H9 (cell line): ENCODE data around the gene ACVR1B. TPM values are rescaled to one million over a fixed set of nuclear protein-coding genes. Genes with fewer than 3 reads are reported as not detected.

Source experiments
- DNase-seq: peaks from one replicate; pipeline ENCODE4 v3.0.0-alpha.2; 2017
- H2AFZ ChIP-seq: one replicate; pipeline ENCODE4 v1.6.1; 2013; ENCODE audit warnings: mild to moderate bottlenecking, low read length, control low read depth, moderate library complexity
- H2AK5ac ChIP-seq: 2 replicates; pipeline ENCODE4 v1.6.1; 2013; ENCODE audit warnings: low read length, control low read depth, mixed read lengths; ENCODE audit not compliant: insufficient read length
- H2BK120ac ChIP-seq: one replicate; pipeline ENCODE4 v1.6.1; 2013; ENCODE audit warnings: low read depth, mild to moderate bottlenecking, low read length, control low read depth, inconsistent platforms; ENCODE audit not compliant: poor library complexity, severe bottlenecking
- H2BK12ac ChIP-seq: 2 replicates; pipeline ENCODE4 v1.6.1; 2013; ENCODE audit warnings: low read length, control low read depth, mixed read lengths, low read depth; ENCODE audit not compliant: insufficient read length
- H2BK15ac ChIP-seq: 2 replicates; pipeline ENCODE4 v1.6.1; 2013; ENCODE audit warnings: low read depth, low read length, control low read depth
- H2BK20ac ChIP-seq: one replicate; pipeline ENCODE4 v1.6.1; 2013; ENCODE audit warnings: low read depth, mild to moderate bottlenecking, low read length, control low read depth, inconsistent platforms; ENCODE audit not compliant: poor library complexity, severe bottlenecking
- H2BK5ac ChIP-seq: 2 replicates; pipeline ENCODE4 v1.6.1; 2013; ENCODE audit warnings: low read length, control low read depth, mixed read lengths; ENCODE audit not compliant: insufficient read length
- H3K14ac ChIP-seq: 2 replicates; pipeline ENCODE4 v1.6.1; 2013; ENCODE audit warnings: low read length, control low read depth; ENCODE audit not compliant: insufficient read depth
- H3K18ac ChIP-seq: 2 replicates; pipeline ENCODE4 v1.6.1; 2013; ENCODE audit warnings: low read depth, mild to moderate bottlenecking, mixed read lengths, low read length, control low read depth; ENCODE audit not compliant: insufficient read length
- H3K23ac ChIP-seq: 2 replicates; pipeline ENCODE4 v1.6.1; 2013; ENCODE audit warnings: low read length, control low read depth, mixed read lengths, low read depth; ENCODE audit not compliant: insufficient read length
- H3K23me2 ChIP-seq: 2 replicates; pipeline ENCODE4 v1.6.1; 2013; ENCODE audit warnings: low read depth, mild to moderate bottlenecking, mixed read lengths, low read length, control low read depth; ENCODE audit not compliant: insufficient read length, poor library complexity, severe bottlenecking
- H3K27ac ChIP-seq: 2 replicates; pipeline ENCODE4 v1.5.1; 2013; ENCODE audit warnings: low read length, control low read depth, mixed read lengths, low read depth; ENCODE audit not compliant: insufficient read length
- H3K27me3 ChIP-seq: 2 replicates; pipeline ENCODE4 v1.6.1; 2013; ENCODE audit warnings: low read length, control low read depth, inconsistent platforms; ENCODE audit not compliant: insufficient read depth
- H3K4ac ChIP-seq: 2 replicates; pipeline ENCODE4 v1.6.1; 2013; ENCODE audit warnings: low read depth, mild to moderate bottlenecking, control low read depth, inconsistent platforms, low read length, moderate library complexity
- H3K4me1 ChIP-seq: 2 replicates; pipeline ENCODE4 v1.6.1; 2013; ENCODE audit warnings: low read length, control low read depth, inconsistent platforms; ENCODE audit not compliant: insufficient read depth
- H3K4me2 ChIP-seq: 2 replicates; pipeline ENCODE4 v1.6.1; 2013; ENCODE audit warnings: low read length, control low read depth, mixed read lengths; ENCODE audit not compliant: insufficient read length, insufficient read depth
- H3K56ac ChIP-seq: 2 replicates; pipeline ENCODE4 v1.6.1; 2013; ENCODE audit warnings: low read depth, mild to moderate bottlenecking, mixed read lengths, low read length, control low read depth; ENCODE audit not compliant: insufficient read length
- H3K79me1 ChIP-seq: 2 replicates; pipeline ENCODE4 v1.6.1; 2013; ENCODE audit warnings: low read depth, mild to moderate bottlenecking, moderate library complexity, low read length, control low read depth, inconsistent platforms; ENCODE audit not compliant: insufficient read depth, poor library complexity, severe bottlenecking
- H3K79me2 ChIP-seq: 2 replicates; pipeline ENCODE4 v1.6.1; 2013; ENCODE audit warnings: low read length, control low read depth, inconsistent platforms; ENCODE audit not compliant: insufficient read depth
- H3K9ac ChIP-seq: 2 replicates; pipeline ENCODE4 v1.6.1; 2013; ENCODE audit warnings: low read length, control low read depth, mixed read lengths; ENCODE audit not compliant: insufficient read length; ENCODE audit errors: extremely low read depth
- H3K9me3 ChIP-seq: one replicate; pipeline ENCODE4 v1.6.1; 2013; ENCODE audit warnings: low read depth, low read length, inconsistent platforms; ENCODE audit not compliant: control insufficient read depth
- H3T11ph ChIP-seq: one replicate; pipeline ENCODE4 v1.6.1; 2013; ENCODE audit warnings: mild to moderate bottlenecking, low read length, control low read depth, inconsistent platforms
- H4K20me1 ChIP-seq: one replicate; pipeline ENCODE4 v1.6.1; 2013; ENCODE audit not compliant: control insufficient read depth, insufficient read length, insufficient read depth
- H4K5ac ChIP-seq: 2 replicates; pipeline ENCODE4 v1.6.1; 2013; ENCODE audit warnings: low read depth, mild to moderate bottlenecking, mixed read lengths, low read length, control low read depth; ENCODE audit not compliant: insufficient read length
- H4K8ac ChIP-seq: replicated peaks from 2 replicates; pipeline ENCODE4 v1.6.1; 2013; ENCODE audit warnings: low read length, control low read depth, mixed read lengths, low read depth; ENCODE audit not compliant: insufficient read length
- H4K91ac ChIP-seq: 2 replicates; pipeline ENCODE4 v1.6.1; 2013; ENCODE audit warnings: low read depth, mild to moderate bottlenecking, moderate library complexity, mixed read lengths, low read length, control low read depth; ENCODE audit not compliant: insufficient read length
- H3K27ac Mint-ChIP-seq, 3 experiments: 2 replicates in 2 of 3; 3 replicates in 1 of 3; pipeline ENCODE4 v1.8.0; 2020 to 2021; ENCODE audit warnings: mixed read lengths in 3 of 3, mild to moderate bottlenecking in 1 of 3, moderate library complexity in 1 of 3
- H3K27me3 Mint-ChIP-seq: 2 replicates; pipeline ENCODE4 v1.8.0; 2021; ENCODE audit warnings: low read depth, mild to moderate bottlenecking, moderate library complexity, mixed read lengths
- H3K36me3 Mint-ChIP-seq, 3 experiments: 2 replicates in 2 of 3; 3 replicates in 1 of 3; pipeline ENCODE4 v1.8.0; 2020 to 2021; ENCODE audit warnings: low read depth in 3 of 3, mixed read lengths in 3 of 3; ENCODE audit not compliant: insufficient read depth in 1 of 3
- H3K4me1 Mint-ChIP-seq, 2 experiments: 2 replicates each; pipeline ENCODE4 v1.8.0; 2020; ENCODE audit warnings: mixed read lengths in 2 of 2
- H3K4me3 Mint-ChIP-seq, 2 experiments: 2 replicates in 1 of 2; 3 replicates in 1 of 2; pipeline ENCODE4 v1.8.0; 2020 to 2021; ENCODE audit warnings: mild to moderate bottlenecking in 2 of 2, mixed read lengths in 2 of 2, moderate library complexity in 1 of 2
- H3K9me3 Mint-ChIP-seq, 2 experiments: 2 replicates in 1 of 2; 3 replicates in 1 of 2; pipeline ENCODE4 v1.8.0; 2020; ENCODE audit warnings: mild to moderate bottlenecking in 2 of 2, mixed read lengths in 2 of 2, moderate library complexity in 1 of 2
- CTCF ChIP-seq: fragments of 200-600 bp; sonication (generic); conservative IDR thresholded peaks from 3 replicates; pipeline ENCODE4 v1.8.0; 2021; ENCODE audit warnings: antibody characterized with exemption, mild to moderate bottlenecking
- WGBS: extraction: QIAGEN DNeasy Blood & Tissue Kit; methylation state at CpG from one replicate; pipeline ENCODE4 v1.1.7; 2013; ENCODE audit warnings: missing lambda C conversion rate, low lambda C conversion rate, mixed read lengths; ENCODE audit not compliant: insufficient read length; ENCODE audit errors: extremely low coverage; 5-methylcytosine and 5-hydroxymethylcytosine counted together
- total RNA-seq: library from RNA; stranded (reverse); gene quantifications from 2 replicates; pipeline ENCODE4 v1.2.1, GENCODE V29; 2021

ACVR1B gene
- total RNA-seq, 1 experiment from 2014 or later: 16.3 TPM

- H3T11ph ChIP-seq: no peak overlapping the region
- H4K8ac ChIP-seq: no peak overlapping the region
- H3K23ac ChIP-seq: no peak overlapping the region
- peaks cover 28 to 41% of the 10 kb centered on the region in 2 experiments for H3K4me1 Mint-ChIP-seq
- H3K18ac ChIP-seq: no peak overlapping the region
- H2AFZ ChIP-seq: no peak overlapping the region
- H3K14ac ChIP-seq: no peak overlapping the region
- no peak overlapping the region for H2BK12ac ChIP-seq
- H4K5ac ChIP-seq: no peak overlapping the region
- no peak overlapping the region for H2AK5ac ChIP-seq
- no peak overlapping the region for H2BK5ac ChIP-seq
- H3K36me3 Mint-ChIP-seq: no peaks in the 10 kb centered on the region; a peak in 1 of 7 replicates
- H3K4ac ChIP-seq: no peak overlapping the region
- WGBS: no CpG with 5 or more reads among the region's 15 CpGs
- no peak overlapping the region for H2BK20ac ChIP-seq
- DNase-seq: no peak
- peaks cover 55% of the 10 kb centered on the region for H3K27me3 Mint-ChIP-seq
- no peaks in the 10 kb centered on the region for H3K79me1 ChIP-seq
- H3K56ac ChIP-seq: no peak overlapping the region
- H3K27ac Mint-ChIP-seq: no peak overlapping the region
- no peak overlapping the region for H4K91ac ChIP-seq
- no peaks in the 10 kb centered on the region for H4K20me1 ChIP-seq
- H3K27ac ChIP-seq: no peak overlapping the region
- no peak overlapping the region for H2BK15ac ChIP-seq
- no peak overlapping the region for H2BK120ac ChIP-seq
- no peak for TF ChIP-seq CTCF
- peaks cover 5% of the 10 kb centered on the region for H3K4me1 ChIP-seq
- H3K9me3 Mint-ChIP-seq: no peaks in the 10 kb centered on the region; a peak in 1 of 5 replicates
- no peaks in the 10 kb centered on the region for H3K9me3 ChIP-seq
- H3K79me2 ChIP-seq: no peaks in the 10 kb centered on the region
- H3K4me2 ChIP-seq: no peak overlapping the region
- peaks cover 16% of the 10 kb centered on the region for H3K23me2 ChIP-seq
- peak overlapping the region in 1 of 2 experiments; percentile 37; a peak in 1 of 5 replicates for H3K4me3 Mint-ChIP-seq
- H3K9ac ChIP-seq: no peak overlapping the region
- peaks cover 5% of the 10 kb centered on the region; the same call in 1 of the 2 replicates for H3K27me3 ChIP-seq
Observed at GRCh38 chr12:52024845-52025230, 73.3 kb downstream of the ACVR1B start.
